HG02588 (cell line): Measurements from ENCODE around the gene HOXA4.

Source experiments
- ATAC-seq: cut with Tn5 transposase; IDR thresholded peaks from one replicate; pipeline ENCODE4 v1.9.1; 2021; ENCODE audit warnings: mild to moderate bottlenecking, moderate library complexity; ENCODE audit not compliant: unreplicated experiment

The HOXA4 gene

DNA sequence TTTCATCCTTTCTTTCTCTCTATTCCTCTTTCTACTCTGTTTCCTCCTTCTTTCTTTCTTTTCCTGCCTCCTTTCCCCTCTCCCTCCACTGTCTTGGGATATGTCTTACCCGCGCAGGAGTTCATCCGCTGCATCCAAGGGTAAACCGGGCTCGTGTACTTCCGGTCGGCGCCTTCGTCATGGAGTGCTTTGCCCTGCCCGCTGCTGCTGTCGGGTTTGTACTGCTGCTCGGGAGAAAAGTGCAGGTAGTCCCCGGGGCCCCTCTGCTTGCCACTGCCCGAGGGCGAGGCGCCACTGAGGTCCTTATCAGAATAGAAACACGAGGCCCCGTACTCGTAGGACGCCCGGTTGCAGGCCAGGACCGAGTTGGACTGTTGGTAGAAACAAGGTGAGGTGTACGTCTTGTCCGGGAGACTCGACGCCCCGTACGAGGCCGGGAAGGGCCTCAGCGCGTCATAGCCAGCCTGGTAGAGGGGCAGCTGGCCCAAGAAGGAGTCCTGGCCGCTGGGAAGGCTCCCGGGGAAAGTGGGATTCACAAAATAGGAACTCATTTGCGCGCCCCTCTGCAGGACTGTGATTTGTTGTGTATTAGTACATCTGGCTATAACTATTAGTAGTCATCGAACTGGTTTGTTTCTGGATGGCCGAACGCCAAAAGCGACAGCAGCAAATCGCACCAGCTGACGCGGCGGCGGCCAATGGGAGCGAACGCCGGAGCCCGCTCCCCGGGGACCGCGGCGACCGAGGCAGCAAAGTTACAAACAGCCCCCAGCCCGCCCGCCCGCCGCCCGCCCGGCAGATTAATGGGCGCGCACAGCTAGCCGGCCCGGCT is 16.9 kb upstream of the HOXA4 start, which contains the start of gene HOXA6:
TSS of gene HOXA6 (minus strand) at position 576 of the 832 bp plus-strand sequence. CDS start at position 551, 25 bp downstream.
- ATAC-seq: no peak

DNA sequence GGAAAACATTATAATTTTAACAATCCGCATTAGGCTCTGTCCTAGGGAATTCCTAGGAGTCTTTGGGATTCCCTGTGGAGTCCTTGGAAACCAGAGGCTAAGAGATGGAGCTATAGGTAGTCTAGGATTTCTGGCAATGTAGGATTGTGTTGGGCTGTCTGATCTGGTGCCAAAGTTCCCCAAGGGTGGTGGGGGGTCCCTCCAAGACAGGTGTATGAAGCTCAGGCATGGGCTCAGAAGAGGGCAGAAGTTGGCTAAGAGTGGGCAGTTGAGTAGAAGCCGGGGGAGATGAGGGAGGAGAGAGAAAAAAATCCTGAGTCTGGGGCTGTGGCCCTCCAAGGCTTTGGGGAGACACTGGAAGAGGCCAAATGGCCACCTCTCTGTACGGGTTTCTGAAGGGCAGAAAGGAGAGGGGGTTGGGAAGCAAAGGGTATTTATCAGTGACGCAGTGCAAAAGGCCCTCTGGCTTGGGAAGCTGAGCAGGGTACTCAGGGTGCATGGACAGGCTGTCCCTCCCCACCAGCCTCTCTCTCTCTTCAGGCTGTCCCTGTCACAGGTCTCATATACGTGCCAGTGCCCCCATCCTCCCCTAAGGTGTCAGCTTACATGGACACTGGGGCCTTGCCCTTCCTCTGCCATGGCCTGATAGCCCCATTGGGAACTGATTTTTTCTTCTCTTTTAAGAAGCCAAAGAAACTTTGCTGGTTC is 16.1 kb upstream of the HOXA4 start:
- ATAC-seq: no peak

- no peak for ATAC-seq
Observed at GRCh38 chr7:27145914-27146412, 15.4 kb upstream of the HOXA4 start.

GRCh38 chr7:27145165-27145913 is 14.8 kb upstream of the HOXA4 start:
- no peak for ATAC-seq

DNA sequence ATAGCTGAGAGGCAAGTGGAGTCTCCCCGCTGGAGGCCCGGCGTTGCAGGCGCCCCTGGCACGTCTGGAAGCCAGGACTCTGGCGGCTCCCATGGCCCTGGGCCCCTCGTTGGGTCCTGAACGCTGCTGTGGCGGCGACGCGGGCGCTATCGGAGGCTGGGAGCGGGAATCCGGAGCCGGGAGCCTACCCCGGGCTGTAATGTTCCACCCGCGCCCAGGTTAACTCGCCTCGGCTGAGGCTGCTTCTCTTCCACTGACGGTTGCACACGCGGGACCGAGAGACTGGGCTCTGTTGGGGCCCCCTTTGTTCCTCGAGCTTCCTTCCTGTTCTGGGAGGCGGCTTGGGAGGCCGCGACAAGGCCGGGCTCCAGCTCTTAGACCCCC is 14.2 kb upstream of the HOXA4 start:
- ATAC-seq: no peak

DNA sequence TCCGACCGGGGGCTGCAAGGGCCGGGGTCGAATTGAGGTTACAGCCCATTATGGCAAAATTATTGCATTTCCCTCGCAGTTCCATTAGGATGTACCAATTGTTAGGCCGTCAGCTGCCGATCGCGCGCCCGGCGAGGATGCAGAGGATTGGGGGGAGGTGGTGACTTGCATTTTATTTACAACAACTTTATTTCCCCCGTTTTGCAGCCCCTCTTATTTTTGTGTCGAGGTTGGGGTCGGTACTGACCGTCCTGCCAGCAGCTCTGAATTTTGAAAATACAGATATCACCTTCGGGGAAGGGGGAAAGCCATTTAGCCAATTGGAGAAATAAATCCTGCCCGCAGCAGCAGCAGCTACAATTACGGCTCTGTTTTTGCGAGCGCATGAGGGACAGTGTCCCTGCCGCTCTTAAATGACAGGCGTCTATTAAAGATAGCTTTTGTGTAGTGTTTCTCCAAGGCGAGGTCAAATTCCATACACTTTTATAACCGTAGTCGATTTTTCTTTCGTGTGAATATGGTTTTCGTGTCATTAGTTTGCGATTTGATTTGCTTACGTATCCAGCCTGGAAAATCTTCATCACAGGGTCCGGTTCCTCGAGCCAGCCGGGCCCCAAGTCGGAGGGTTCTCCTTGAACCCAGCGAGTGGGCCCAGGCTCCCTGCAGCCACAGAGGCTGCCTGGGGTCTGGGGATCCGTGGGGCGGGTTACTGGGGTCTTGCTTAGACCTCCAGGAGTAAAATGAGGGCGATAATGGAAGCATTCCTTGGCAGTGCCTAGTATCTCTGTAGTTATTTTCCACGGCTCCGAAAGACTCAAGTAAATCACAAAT is 13.6 kb upstream of the HOXA4 start:
- ATAC-seq: no peak

DNA sequence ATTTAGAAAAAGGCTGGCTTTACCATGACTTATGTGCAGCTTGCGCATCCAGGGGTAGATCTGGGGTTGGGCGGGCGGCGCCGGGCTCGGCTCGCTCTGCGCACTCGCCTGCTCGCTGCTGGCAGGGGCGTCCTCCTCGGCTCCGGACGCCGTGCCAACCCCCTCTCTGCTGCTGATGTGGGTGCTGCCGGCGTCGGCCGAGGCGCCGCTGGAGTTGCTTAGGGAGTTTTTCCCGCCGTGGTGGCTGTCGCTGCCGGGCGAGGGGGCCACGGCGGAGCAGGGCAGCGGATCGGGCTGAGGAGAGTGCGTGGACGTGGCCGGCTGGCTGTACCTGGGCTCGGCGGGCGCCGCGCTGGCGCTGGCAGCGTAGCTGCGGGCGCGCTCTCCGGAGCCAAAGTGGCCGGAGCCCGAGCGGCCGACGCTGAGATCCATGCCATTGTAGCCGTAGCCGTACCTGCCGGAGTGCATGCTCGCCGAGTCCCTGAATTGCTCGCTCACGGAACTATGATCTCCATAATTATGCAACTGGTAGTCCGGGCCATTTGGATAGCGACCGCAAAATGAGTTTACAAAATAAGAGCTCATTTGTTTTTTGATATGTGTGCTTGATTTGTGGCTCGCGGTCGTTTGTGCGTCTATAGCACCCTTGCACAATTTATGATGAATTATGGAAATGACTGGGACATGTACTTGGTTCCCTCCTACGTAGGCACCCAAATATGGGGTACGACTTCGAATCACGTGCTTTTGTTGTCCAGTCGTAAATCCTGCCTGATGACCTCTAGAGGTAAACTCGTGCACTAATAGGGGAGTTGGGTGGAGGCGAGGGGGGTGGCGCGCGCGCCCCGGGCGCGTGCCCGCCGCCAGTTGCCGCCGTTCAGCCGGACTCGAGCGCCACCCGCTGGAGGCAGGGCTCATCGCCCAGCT is 12.7 kb upstream of the HOXA4 start, which contains the start of gene HOXA5:
TSS of gene HOXA5 (minus strand) at position 659 of the 927 bp plus-strand sequence. CDS start at position 585, 74 bp downstream.
- ATAC-seq: no peak

- ATAC-seq: no peak
Observed at GRCh38 chr7:27142580-27143022, 12.0 kb upstream of the HOXA4 start.

- no peak for ATAC-seq
Observed at GRCh38 chr7:27141923-27142579, 11.5 kb upstream of the HOXA4 start.

- ATAC-seq: no peak
Observed at GRCh38 chr7:27141137-27141922, 10.8 kb upstream of the HOXA4 start.

GRCh38 chr7:27140126-27140857 is 9.7 kb upstream of the HOXA4 start:
- ATAC-seq: no peak

DNA sequence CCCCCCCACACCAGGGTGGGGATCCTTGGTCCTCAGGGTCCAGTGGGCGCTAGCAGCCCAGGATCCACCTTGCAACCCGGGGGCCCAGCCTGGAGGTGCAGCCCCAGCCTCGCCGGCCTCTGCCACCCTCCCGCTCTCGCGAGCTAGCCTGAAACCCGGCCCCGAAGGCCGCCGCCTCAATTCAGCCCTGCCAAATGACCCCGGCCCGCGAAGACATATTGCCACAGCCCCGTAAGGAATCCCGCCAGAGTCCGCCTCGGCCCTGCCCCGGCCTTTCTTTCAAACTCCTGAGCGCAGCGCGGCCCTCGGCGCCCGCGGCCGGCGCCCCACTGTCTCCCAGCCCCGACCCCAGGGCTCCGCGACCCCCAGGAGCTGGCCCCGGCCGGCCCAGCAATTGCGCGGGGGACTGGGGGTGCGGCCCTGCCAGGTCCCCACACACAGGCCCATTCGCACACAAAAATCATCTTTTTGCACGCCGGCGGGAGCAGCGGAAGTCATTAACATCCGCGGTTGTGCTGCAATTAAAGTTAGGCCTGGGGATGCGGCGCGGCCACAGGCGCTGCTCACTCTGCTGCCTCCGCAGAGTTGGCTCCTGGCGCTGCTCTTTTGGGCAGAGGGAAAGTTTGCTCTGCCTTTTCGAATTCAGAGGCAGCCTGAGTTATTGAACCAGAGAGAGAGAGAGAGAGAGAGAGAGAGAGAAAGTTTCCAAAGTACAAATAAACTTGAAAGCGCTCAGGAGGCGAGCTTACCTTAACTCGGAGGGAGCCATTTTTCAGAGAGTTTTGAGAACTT is 9.0 kb upstream of the HOXA4 start:
- ATAC-seq: no peak

DNA sequence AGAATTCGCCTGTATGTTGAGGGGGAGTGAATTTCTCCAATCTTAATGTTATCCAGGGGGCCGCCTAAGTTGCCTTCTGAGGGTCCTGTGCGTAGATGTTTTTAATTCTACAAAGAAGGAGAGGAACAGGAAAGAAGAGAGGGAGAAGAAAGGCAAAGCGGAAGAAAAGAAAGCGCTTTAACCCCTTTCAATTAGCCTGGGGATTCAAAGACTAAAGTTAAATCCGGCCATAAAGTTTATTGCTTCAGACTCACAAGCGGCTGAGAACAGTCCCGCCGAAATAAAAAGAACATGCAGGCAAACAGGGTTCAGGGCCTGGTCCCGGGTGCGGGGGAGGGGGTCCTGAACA is 8.4 kb upstream of the HOXA4 start:
- ATAC-seq: no peak

- ATAC-seq: no peak
Observed at GRCh38 chr7:27138472-27138871, 7.9 kb upstream of the HOXA4 start.

GRCh38 chr7:27137640-27138315 is 7.2 kb upstream of the HOXA4 start:
- no peak for ATAC-seq

- no peak for ATAC-seq
Observed at GRCh38 chr7:27134392-27134791, 3.8 kb upstream of the HOXA4 start.
